HL-60/S4 treated with phorbol 12-myristate 13-acetate at 8.2 ng/mL for 4 days and 3 days (cell line): ENCODE measurements around the gene OR4L1.
"Not testable (repeated sequence)": the region's sequence is repeated elsewhere in the genome, so short reads cannot be mapped to it uniquely, and the experiment has no call there.

Source experiments
- in situ Hi-C: fragments of 300-500 bp; cut with MboI; formaldehyde crosslinking; loops from 2 replicates; pipeline ENCODE4 v1.15.0; 2022; ENCODE audit warnings: low sequenced_read_pairs

OR4L1 gene

GRCh38 chr14:20059745-20060144 is at the start of gene OR4L1:
Gene OR4L1 (plus strand): TSS chr14:20060045. CDS start chr14:20060045, 0 bp downstream.
- in situ Hi-C loops, result no loop called here

- in situ Hi-C loops, result no loop called here
Observed at GRCh38 chr14:20019257-20019865, 40.5 kb upstream of the OR4L1 start, which contains the start of gene OR4K14. Gene OR4K14 (minus strand): TSS chr14:20019307. CDS start chr14:20015193, 4,114 bp downstream.

- in situ Hi-C loops, result no loop called here
Observed at GRCh38 chr14:20031058-20031457, 28.8 kb upstream of the OR4L1 start.

- in situ Hi-C loops, result no loop called here
Observed at GRCh38 chr14:20035449-20035848, 24.4 kb upstream of the OR4L1 start.

GRCh38 chr14:20035938-20036337 is 23.9 kb upstream of the OR4L1 start, which contains the start of gene OR4K13:
Gene OR4K13 (minus strand): TSS chr14:20036038. CDS start chr14:20034758, 1,280 bp downstream.
- in situ Hi-C loops, result no loop called here

- in situ Hi-C loops, result no loop called here
Observed at GRCh38 chr14:20044243-20044642, 15.6 kb upstream of the OR4L1 start.

GRCh38 chr14:20048202-20048601 is 11.6 kb upstream of the OR4L1 start:
- in situ Hi-C loops, result no loop called here

GRCh38 chr14:20092050-20092449 is 32.2 kb downstream of the OR4L1 start:
- in situ Hi-C loops, result no loop called here

GRCh38 chr14:20093442-20093841 is 33.6 kb downstream of the OR4L1 start:
- in situ Hi-C loops, result no loop called here

GRCh38 chr14:20098926-20099770 is 39.3 kb downstream of the OR4L1 start:
- in situ Hi-C loops, result not testable (repeated sequence)

- in situ Hi-C loops, result no loop called here
Observed at GRCh38 chr14:20110438-20110837, 50.6 kb downstream of the OR4L1 start, which contains the start of gene OR4K17. Gene OR4K17 (plus strand): TSS chr14:20110739. CDS start chr14:20117500, 6,761 bp downstream.
